Suppressor macrophage treated with lipopolysaccharide for 4 hours (primary cell): ENCODE data around the gene PHLDA2.

Experiments used
- DNase-seq: peaks from one replicate; pipeline ENCODE4 v3.0.0-alpha.2; 2020

Gene PHLDA2, protein sequence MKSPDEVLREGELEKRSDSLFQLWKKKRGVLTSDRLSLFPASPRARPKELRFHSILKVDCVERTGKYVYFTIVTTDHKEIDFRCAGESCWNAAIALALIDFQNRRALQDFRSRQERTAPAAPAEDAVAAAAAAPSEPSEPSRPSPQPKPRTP

GRCh38 chr11:2928605-2929530, at the start of gene PHLDA2:
TSS of gene PHLDA2 (minus strand) at chr11:2929420. CDS start at chr11:2929364, 56 bp downstream.
- DNase-seq = peak; percentile 78

DNA sequence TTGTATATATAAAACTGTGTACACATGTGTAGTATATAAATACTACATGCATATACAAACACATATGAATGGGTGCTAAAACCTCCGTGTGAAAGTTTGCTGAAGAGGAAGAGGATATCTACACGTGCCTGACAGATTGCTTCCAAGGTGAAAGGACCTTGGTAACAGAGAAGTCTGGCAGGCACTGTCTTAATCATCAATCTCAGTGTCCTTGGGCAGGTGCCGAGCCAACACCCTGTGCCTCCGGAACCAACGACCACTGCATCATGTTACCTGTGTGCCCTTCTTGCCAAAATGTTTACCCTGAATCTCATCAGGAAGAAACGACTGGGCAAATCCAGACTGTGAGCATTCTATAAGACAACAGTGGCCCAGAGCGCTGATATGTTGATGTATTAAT, 47.9 kb upstream of the PHLDA2 start:
- no peak for DNase-seq

DNA sequence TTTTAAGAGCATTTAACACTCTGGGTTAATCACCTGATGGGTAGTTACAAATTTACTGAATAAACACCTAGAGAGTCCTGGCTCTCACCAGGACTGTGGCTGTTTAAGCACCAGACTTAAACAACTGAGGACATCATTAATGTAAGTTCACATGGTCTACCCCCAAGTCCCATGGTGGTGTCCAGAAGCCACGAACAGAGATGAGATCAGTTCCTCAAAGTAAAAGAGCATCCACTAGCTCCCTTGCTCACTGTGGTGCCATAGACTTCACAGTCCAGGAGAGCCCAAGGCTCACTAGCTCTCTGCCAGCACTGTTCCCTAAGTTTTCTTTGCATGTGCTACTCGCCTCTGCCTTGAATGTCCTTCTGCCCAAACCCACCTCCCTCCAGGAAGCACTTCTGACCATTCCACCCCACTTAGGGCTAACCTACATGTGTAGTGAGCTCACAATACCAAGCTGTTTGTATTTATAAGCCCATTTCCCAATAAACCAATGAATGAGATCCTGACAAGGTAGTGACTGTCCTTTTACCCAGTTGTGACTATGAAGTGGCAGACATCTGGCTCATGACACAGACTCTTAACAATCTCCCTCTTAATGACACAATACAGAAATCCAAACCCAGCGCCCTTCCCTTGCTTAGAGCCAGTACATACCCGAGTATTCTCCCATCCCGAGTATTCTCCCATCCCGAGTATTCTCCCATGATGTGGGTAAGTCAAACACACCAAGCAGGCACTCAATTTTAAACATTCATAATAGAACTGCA, 47.3 kb upstream of the PHLDA2 start:
- DNase-seq = no peak

DNA sequence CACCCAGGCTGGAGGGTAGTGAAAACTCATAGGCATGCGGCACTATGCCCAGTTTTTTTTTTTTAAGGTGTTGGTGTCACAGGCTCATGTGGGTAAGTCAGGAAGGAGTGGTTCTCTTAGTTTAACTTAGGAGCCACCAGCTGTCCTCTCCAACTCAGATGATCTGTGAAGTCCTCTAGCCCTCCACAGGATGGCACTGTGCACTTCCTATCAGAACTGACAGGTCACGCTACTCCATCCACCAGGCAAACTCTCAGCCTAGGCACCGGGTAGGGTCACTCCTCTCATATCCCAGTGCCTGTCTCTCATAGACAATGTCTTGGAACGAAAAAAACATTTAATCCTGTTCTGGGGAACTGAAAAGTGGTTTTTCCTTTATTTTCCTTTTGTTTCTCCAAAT, 46.4 kb upstream of the PHLDA2 start:
- DNase-seq = peak; percentile 58

- no peak for DNase-seq
Measured at GRCh38 chr11:2974272-2974671, 45.1 kb upstream of the PHLDA2 start.

DNA sequence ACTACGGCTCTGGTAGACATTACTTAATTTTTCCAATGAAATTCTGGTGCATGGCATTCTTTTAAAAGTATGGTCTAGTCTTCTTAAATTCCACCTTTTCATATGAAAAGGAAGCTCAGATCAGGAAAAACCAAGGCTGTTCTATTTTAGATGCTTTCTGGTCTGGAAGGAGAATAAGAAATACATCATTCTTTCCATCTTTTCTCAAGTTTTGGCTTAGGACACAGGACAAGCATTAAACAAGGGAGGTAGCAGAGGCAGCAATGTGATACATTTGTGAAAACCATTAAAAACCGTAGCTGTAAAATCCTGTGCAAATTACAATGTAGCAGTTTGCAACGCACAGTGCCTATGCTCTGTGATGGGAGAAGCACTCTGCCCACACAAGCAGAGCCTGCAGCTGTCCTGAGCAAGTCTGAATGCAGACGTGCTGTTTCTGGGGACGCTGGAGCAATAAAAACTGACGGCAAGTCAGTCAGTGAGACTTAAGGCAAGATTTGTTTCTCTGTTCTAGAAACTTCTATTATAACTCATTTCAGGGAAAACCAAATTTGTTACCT, 39.2 kb upstream of the PHLDA2 start:
- no peak for DNase-seq

GRCh38 chr11:2964782-2965181, 35.6 kb upstream of the PHLDA2 start:
- no peak for DNase-seq

DNA sequence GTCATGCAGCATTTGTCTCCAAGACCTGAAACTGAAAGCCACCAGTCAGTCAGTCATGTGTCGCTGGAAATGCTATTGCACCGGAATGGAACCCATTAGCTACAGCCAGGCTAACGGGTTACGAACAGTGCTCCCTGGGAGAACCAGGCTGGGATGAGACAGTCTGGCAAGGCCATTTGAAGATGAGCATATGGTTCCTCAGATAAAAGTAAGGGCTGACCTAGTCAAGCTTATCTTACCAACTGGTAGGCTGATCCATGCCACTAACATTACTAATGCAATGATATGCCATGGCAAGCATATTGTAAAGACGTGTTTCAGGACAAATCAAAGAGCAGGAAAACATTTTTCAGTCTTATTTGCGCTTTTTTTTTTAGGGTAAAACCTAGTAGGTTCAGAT, 34.5 kb upstream of the PHLDA2 start:
- DNase-seq = peak; percentile 23

GRCh38 chr11:2963112-2963754, 34.0 kb upstream of the PHLDA2 start:
- DNase-seq = no peak

GRCh38 chr11:2961080-2961479, 31.9 kb upstream of the PHLDA2 start:
- DNase-seq = no peak

GRCh38 chr11:2960139-2960538, 30.9 kb upstream of the PHLDA2 start:
- DNase-seq = no peak

- peak; percentile 26 for DNase-seq
Measured at GRCh38 chr11:2958251-2958650, 29.0 kb upstream of the PHLDA2 start.

DNA sequence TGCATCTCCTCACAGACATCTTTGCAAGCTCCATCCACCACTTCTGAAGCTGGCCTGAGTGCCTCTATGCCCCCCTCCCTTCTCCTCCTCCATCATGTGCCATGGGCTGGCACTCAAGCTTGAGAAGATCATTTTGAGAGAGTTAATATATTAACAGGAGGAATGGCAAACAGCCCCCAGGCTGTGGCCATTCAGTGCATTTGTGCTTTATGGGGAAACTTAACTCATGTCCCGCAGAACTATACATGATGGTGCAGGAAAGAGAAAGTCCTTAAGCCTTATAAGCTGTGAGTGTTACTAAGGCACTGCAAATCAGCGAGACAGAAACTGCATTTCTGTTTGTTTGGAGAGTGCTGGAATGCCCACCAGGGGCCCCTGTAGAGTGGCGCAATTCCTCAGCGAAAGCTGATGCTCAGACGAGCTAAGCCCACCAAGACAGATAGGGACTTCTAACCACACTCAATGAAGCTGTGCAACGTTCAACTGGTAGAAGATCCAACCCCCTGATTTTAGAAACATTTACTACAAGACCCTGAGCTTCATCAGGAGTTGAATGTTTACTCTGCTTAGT, 26.8 kb upstream of the PHLDA2 start:
- no peak for DNase-seq

GRCh38 chr11:2954263-2954662, 25.0 kb upstream of the PHLDA2 start:
- DNase-seq = no peak

GRCh38 chr11:2952290-2952689, 23.1 kb upstream of the PHLDA2 start:
- DNase-seq = no peak

- DNase-seq = no peak
Measured at GRCh38 chr11:2951231-2952110, 22.3 kb upstream of the PHLDA2 start.

- no peak for DNase-seq
Measured at GRCh38 chr11:2950825-2951224, 21.6 kb upstream of the PHLDA2 start.

- DNase-seq = no peak
Measured at GRCh38 chr11:2949920-2950319, 20.7 kb upstream of the PHLDA2 start.

- no peak for DNase-seq
Measured at GRCh38 chr11:2947744-2948143, 18.5 kb upstream of the PHLDA2 start.

- no peak for DNase-seq
Measured at GRCh38 chr11:2945757-2946287, 16.6 kb upstream of the PHLDA2 start.
